IMR-90 (cell line): Measurements from ENCODE around the gene C11orf65. TPM values are rescaled to one million over a fixed set of nuclear protein-coding genes. Genes with fewer than 3 reads are reported as not detected.

Source experiments
- ATAC-seq: fragments of 200-7000 bp; cut with Tn5 transposase; 2 replicates; pipeline ENCODE4 v1.9.1; 2020; ENCODE audit warnings: low read depth, mild to moderate bottlenecking, moderate library complexity
- BruUV-seq: library from RNA; stranded (reverse); fragments of 400-500 nt; replicated peaks from 2 replicates; lab custom pipeline; 2021; lab: Mats Ljungman, UMichigan
- CTCF ChIA-PET: fragments of 300-600 bp; formaldehyde crosslinking; extraction: SDS; loops from one replicate; lab custom pipeline; 2021; ENCODE audit warnings: antibody characterized with exemption; lab: Yijun Ruan, JAX
- POLR2A ChIA-PET: fragments of 300-600 bp; sonication (Branson Sonifier 250); formaldehyde crosslinking; loops from one replicate; lab custom pipeline; 2022; ENCODE audit warnings: antibody characterized with exemption; ENCODE audit not compliant: unreplicated experiment; lab: Charles Lee
- DNase-seq: peaks from one replicate; pipeline ENCODE4 v3.0.0; 2013
- H2AFZ ChIP-seq: replicated peaks from 2 replicates; pipeline ENCODE3; 2013; ENCODE audit warnings: low read length, mild to moderate bottlenecking; ENCODE audit not compliant: poor library complexity
- H2AK5ac ChIP-seq: 2 replicates; pipeline ENCODE4 v1.6.1; 2013; ENCODE audit warnings: low read depth, low read length, inconsistent platforms
- H2AK9ac ChIP-seq: replicated peaks from 2 replicates; pipeline ENCODE3; 2013; ENCODE audit warnings: mild to moderate bottlenecking, low read depth, low read length, moderate library complexity; ENCODE audit not compliant: poor library complexity
- H2BK120ac ChIP-seq: 2 replicates; pipeline ENCODE4 v1.6.1; 2013; ENCODE audit warnings: low read depth, low read length, inconsistent platforms
- H2BK15ac ChIP-seq: 3 replicates; pipeline ENCODE4 v1.6.1; 2013; ENCODE audit warnings: low read depth, low read length, inconsistent platforms
- H2BK20ac ChIP-seq: 2 replicates; pipeline ENCODE4 v1.6.1; 2013; ENCODE audit warnings: low read depth, mild to moderate bottlenecking, inconsistent platforms, low read length, moderate library complexity
- H2BK5ac ChIP-seq: 2 replicates; pipeline ENCODE4 v1.6.1; 2013; ENCODE audit warnings: mild to moderate bottlenecking, low read depth, low read length, inconsistent platforms; ENCODE audit not compliant: poor library complexity, severe bottlenecking
- H3K14ac ChIP-seq: replicated peaks from 2 replicates; pipeline ENCODE4 v1.6.1; 2013; ENCODE audit warnings: low read depth, low read length, inconsistent platforms
- H3K18ac ChIP-seq: 2 replicates; pipeline ENCODE4 v1.6.1; 2013; ENCODE audit warnings: low read depth, low read length, control low read depth
- H3K23ac ChIP-seq: 2 replicates; pipeline ENCODE4 v1.6.1; 2013; ENCODE audit warnings: low read depth, low read length, inconsistent platforms
- H3K27ac ChIP-seq: 2 replicates; pipeline ENCODE4 v1.5.1; 2013; ENCODE audit warnings: mild to moderate bottlenecking, control low read depth, low read length; ENCODE audit not compliant: insufficient read depth
- H3K27me3 ChIP-seq: 2 replicates; pipeline ENCODE4 v1.6.1; 2013; ENCODE audit warnings: low read length; ENCODE audit not compliant: control insufficient read depth, insufficient read depth
- H3K36me3 ChIP-seq: 2 replicates; pipeline ENCODE4 v1.6.1; 2013; ENCODE audit warnings: low read length, mixed read lengths; ENCODE audit not compliant: control insufficient read depth, insufficient read depth
- H3K4ac ChIP-seq: 2 replicates; pipeline ENCODE4 v1.6.1; 2013; ENCODE audit warnings: low read depth, low read length, inconsistent platforms
- H3K4me1 ChIP-seq: 2 replicates; pipeline ENCODE4 v1.6.1; 2013; ENCODE audit warnings: low read length, mixed read lengths; ENCODE audit not compliant: control insufficient read depth, insufficient read depth
- H3K4me2 ChIP-seq: 2 replicates; pipeline ENCODE4 v1.6.1; 2013; ENCODE audit warnings: low read depth, mild to moderate bottlenecking, control low read depth, low read length, moderate library complexity
- H3K4me3 ChIP-seq: 2 replicates; pipeline ENCODE4 v1.5.1; 2013; ENCODE audit warnings: low read depth, mild to moderate bottlenecking, control low read depth, low read length, moderate library complexity; ENCODE audit not compliant: insufficient read depth
- H3K56ac ChIP-seq: 2 replicates; pipeline ENCODE4 v1.6.1; 2013; ENCODE audit warnings: low read length, inconsistent platforms; ENCODE audit not compliant: insufficient read depth; ENCODE audit errors: extremely low read depth
- H3K79me1 ChIP-seq, 2 experiments: 2 replicates each; pipeline ENCODE4 v1.6.1; 2013; ENCODE audit warnings: low read length in 2 of 2, inconsistent platforms in 1 of 2, low read depth in 1 of 2
- H3K9ac ChIP-seq: 2 replicates; pipeline ENCODE4 v1.6.1; 2013; ENCODE audit warnings: low read depth, low read length, control low read depth
- H3K9me1 ChIP-seq: 2 replicates; pipeline ENCODE4 v1.6.1; 2013; ENCODE audit warnings: low read length, inconsistent platforms; ENCODE audit not compliant: insufficient read depth
- H3K9me3 ChIP-seq: 2 replicates; pipeline ENCODE4 v1.6.1; 2013; ENCODE audit warnings: low read length; ENCODE audit not compliant: control insufficient read depth, insufficient read depth
- H4K20me1 ChIP-seq: 2 replicates; pipeline ENCODE4 v1.6.1; 2013; ENCODE audit warnings: low read length, inconsistent platforms; ENCODE audit not compliant: insufficient read depth
- H4K5ac ChIP-seq: 2 replicates; pipeline ENCODE4 v1.6.1; 2013; ENCODE audit warnings: mild to moderate bottlenecking, low read depth, low read length, control low read depth
- H4K8ac ChIP-seq, 2 experiments: 2 replicates each; pipeline ENCODE4 v1.6.1; 2013; ENCODE audit warnings: low read depth in 2 of 2, low read length in 2 of 2, control low read depth in 1 of 2, inconsistent platforms in 1 of 2
- H4K91ac ChIP-seq: 2 replicates; pipeline ENCODE4 v1.6.1; 2013; ENCODE audit warnings: low read depth, low read length, inconsistent platforms; ENCODE audit not compliant: insufficient read depth
- MAFK ChIP-seq: IDR thresholded peaks from 2 replicates; pipeline ENCODE4 v1.6.1; 2012; ENCODE audit warnings: low read depth, low read length, improper control_type of control experiment
- MAZ ChIP-seq: IDR thresholded peaks from 2 replicates; pipeline ENCODE4 v1.6.1; 2012; ENCODE audit warnings: low read depth, mild to moderate bottlenecking, low read length, improper control_type of control experiment, moderate library complexity, borderline replicate concordance
- POLR2A ChIP-seq: IDR thresholded peaks from 2 replicates; pipeline ENCODE4 v1.6.1; 2012; ENCODE audit warnings: mild to moderate bottlenecking, low read depth, low read length
- WGBS, 2 experiments: methylation state at CpG; one replicate each; pipeline versions ENCODE4 v1.1.5 to v1.1.7; 2013; ENCODE audit warnings: missing lambda C conversion rate in 2 of 2; ENCODE audit not compliant: insufficient read length in 1 of 2; ENCODE audit errors: extremely low coverage in 2 of 2; 5-methylcytosine and 5-hydroxymethylcytosine counted together
- dilution Hi-C: fragments of 300-500 bp; cut with HindIII; formaldehyde crosslinking; loops from one replicate; pipeline ENCODE4 v1.14.3; 2018; ENCODE audit warnings: low sequenced_read_pairs; ENCODE audit not compliant: unreplicated experiment
- in situ Hi-C: fragments of 300-500 bp; cut with MboI; formaldehyde crosslinking; loops from 3 replicates; pipeline ENCODE4 v1.14.3; 2019; ENCODE audit warnings: low sequenced_read_pairs, inconsistent platforms, mixed read lengths
- intact Hi-C: fragments of 100-400 bp; cut with micrococcal nuclease; formaldehyde crosslinking; loops from 2 replicates; pipeline ENCODE4 v1.10.0; 2022
- polyA plus RNA-seq, 3 experiments: library from polyadenylated mRNA; depleted of rRNA; stranded (reverse); fragments of >200 nt; gene quantifications; 2 replicates each; pipeline ENCODE4 v1.2.3, GENCODE V29; 2012; ENCODE audit warnings: low replicate concordance in 1 of 3
- total RNA-seq: library from RNA; depleted of rRNA; stranded (reverse); fragments of >200 nt; gene quantifications from 2 replicates; pipeline ENCODE4 v1.2.3, GENCODE V29; 2012

C11orf65 gene
- total and polyA plus RNA-seq, 2 of the 4 experiments (the other 2 are of a cell fraction), result 0.12 to 0.18 TPM

- no TSS peak for BruUV-seq
Measured at GRCh38 chr11:108508653-108509593, 41.6 kb upstream of the C11orf65 start.

More at GRCh38 chr11:108508653-108509593, 41.6 kb upstream of the C11orf65 start:
- DNase-seq, result no peak
- dilution Hi-C loops (no loop called here), in situ Hi-C loops (no loop called here), intact Hi-C loops (no loop called here)
- H3K27ac ChIP-seq, result no peak overlapping the region
- no peak overlapping the region for H2AK9ac ChIP-seq
- no peaks in the 10 kb centered on the region for H3K79me1 ChIP-seq
- H4K20me1 ChIP-seq, result no peaks in the 10 kb centered on the region
- ATAC-seq, result no peak
- H3K56ac ChIP-seq, result no peak overlapping the region
- H2BK5ac ChIP-seq, result no peak overlapping the region
- H3K4ac ChIP-seq, result no peak overlapping the region
- no peak overlapping the region for H2BK15ac ChIP-seq
- no peak overlapping the region for H3K23ac ChIP-seq
- no peak overlapping the region for H3K4me3 ChIP-seq
- H2AK5ac ChIP-seq, result no peak overlapping the region
- no peak overlapping the region for H4K91ac ChIP-seq
- no peaks in the 10 kb centered on the region for H3K9me3 ChIP-seq
- no peak overlapping the region for H2BK20ac ChIP-seq
- H3K36me3 ChIP-seq, result no peaks in the 10 kb centered on the region
- no peak overlapping the region for H3K4me2 ChIP-seq
- WGBS, 2 experiments, result 70% methylated on average over 2 of the region's 3 CpGs; no CpG with 5 or more reads in 1 of the 2 experiments
- H3K4me1 ChIP-seq, result peaks cover 2% of the 10 kb centered on the region; the same call in 1 of the 2 replicates
- no peak overlapping the region for H4K8ac ChIP-seq
- no peak overlapping the region for H2AFZ ChIP-seq
- no peak overlapping the region for H3K14ac ChIP-seq
- ChIA-PET CTCF (no interaction called here), POLR2A (no interaction called here)
- H3K9ac ChIP-seq, result no peak overlapping the region
- no peak overlapping the region for H2BK120ac ChIP-seq
- no peak for TF ChIP-seq MAFK
- TF ChIP-seq MAZ, result no peak
- no peak for TF ChIP-seq POLR2A
- H3K18ac ChIP-seq, result no peak overlapping the region
- H3K27me3 ChIP-seq, result no peaks in the 10 kb centered on the region
- no peak overlapping the region for H4K5ac ChIP-seq
- H3K9me1 ChIP-seq, result no peaks in the 10 kb centered on the region
